Sigmoid colon (tissue), 3 donors: Measurements from ENCODE around the gene HHATL.

Experiments
- CTCF ChIP-seq, 4 experiments: fragments of 450-650 bp in 3 of 4; fragments of 200-600 bp in 1 of 4; IDR thresholded peaks; one replicate each; pipeline ENCODE4 v1.5.1; 2016 to 2019; ENCODE audit warnings: antibody characterized with exemption in 4 of 4, mild to moderate bottlenecking in 3 of 4, moderate library complexity in 2 of 4
- POLR2A ChIP-seq, 2 donors: fragments of 450-650 bp; IDR thresholded peaks; one replicate each; pipeline ENCODE4 v1.6.1; 2016; ENCODE audit warnings: antibody characterized with exemption in 2 of 2, mild to moderate bottlenecking in 2 of 2, moderate library complexity in 2 of 2

- TF ChIP-seq CTCF (IDR thresholded peaks at IDR 0.05) (no peak), POLR2A (IDR thresholded peaks at IDR 0.05) (no peak)
These were observed 28.3 kb upstream of the HHATL start for GRCh38 chr3:42730706-42731420.
